ENCODE results near the gene DNAJC5G.

DNA sequence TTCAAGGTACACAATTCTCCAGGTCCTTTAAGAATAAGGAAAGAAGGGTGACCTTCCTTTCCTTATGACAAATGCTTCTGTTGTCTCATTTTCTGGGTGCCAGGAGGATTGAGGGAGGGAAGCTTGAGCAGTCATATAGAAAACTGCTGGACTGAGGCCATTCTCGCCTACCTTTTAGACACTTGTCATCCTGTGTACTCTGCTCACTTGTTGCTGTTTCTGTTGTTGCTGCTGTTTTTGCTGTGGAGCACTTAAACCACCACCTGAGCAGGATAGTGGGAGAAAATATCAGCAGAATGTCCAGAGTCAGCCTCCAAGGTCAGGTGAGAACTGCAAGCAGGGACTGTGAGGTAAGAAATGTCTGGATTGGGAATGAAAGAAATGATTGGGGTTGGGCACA, 2.8 kb downstream of the DNAJC5G start:
- TF ChIP-seq ZNF274 (IDR thresholded peaks at IDR 0.05; ENCODE audit: low read length) (no peak), ZNF274 (tag by site-specific recombination; IDR thresholded peaks at IDR 0.05; ENCODE audit: borderline replicate concordance) (no peak), ZNF777 (tag by site-specific recombination; IDR thresholded peaks at IDR 0.05; ENCODE audit: borderline replicate concordance) (no peak), ZNF510 (tag by site-specific recombination; IDR thresholded peaks at IDR 0.05; ENCODE audit: insufficient replicate concordance) (no peak), TCF7L2 (IDR thresholded peaks at IDR 0.05; ENCODE audit: borderline replicate concordance, low read depth, low read length) (no peak), ZNF311 (tag by site-specific recombination; IDR thresholded peaks at IDR 0.05; ENCODE audit: borderline replicate concordance) (no peak), ZSCAN30 (tag by site-specific recombination; IDR thresholded peaks at IDR 0.05) (no peak), ZFP3 (tag by site-specific recombination; IDR thresholded peaks at IDR 0.05; ENCODE audit: low read depth) (no peak), SP2 (tag by site-specific recombination; IDR thresholded peaks at IDR 0.05) (no peak)
- TF ChIP-seq, protein P1, sequence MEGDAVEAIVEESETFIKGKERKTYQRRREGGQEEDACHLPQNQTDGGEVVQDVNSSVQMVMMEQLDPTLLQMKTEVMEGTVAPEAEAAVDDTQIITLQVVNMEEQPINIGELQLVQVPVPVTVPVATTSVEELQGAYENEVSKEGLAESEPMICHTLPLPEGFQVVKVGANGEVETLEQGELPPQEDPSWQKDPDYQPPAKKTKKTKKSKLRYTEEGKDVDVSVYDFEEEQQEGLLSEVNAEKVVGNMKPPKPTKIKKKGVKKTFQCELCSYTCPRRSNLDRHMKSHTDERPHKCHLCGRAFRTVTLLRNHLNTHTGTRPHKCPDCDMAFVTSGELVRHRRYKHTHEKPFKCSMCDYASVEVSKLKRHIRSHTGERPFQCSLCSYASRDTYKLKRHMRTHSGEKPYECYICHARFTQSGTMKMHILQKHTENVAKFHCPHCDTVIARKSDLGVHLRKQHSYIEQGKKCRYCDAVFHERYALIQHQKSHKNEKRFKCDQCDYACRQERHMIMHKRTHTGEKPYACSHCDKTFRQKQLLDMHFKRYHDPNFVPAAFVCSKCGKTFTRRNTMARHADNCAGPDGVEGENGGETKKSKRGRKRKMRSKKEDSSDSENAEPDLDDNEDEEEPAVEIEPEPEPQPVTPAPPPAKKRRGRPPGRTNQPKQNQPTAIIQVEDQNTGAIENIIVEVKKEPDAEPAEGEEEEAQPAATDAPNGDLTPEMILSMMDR (tag by site-specific recombination; IDR thresholded peaks at IDR 0.05), result no peak
- TF ChIP-seq, protein P2, sequence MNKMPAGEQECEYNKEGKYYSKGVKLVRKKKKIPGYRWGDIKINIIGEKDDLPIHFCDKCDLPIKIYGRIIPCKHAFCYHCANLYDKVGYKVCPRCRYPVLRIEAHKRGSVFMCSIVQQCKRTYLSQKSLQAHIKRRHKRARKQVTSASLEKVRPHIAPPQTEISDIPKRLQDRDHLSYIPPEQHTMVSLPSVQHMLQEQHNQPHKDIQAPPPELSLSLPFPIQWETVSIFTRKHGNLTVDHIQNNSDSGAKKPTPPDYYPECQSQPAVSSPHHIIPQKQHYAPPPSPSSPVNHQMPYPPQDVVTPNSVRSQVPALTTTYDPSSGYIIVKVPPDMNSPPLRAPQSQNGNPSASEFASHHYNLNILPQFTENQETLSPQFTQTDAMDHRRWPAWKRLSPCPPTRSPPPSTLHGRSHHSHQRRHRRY (tag by site-specific recombination; IDR thresholded peaks at IDR 0.05), result no peak
- TF ChIP-seq, protein P3, sequence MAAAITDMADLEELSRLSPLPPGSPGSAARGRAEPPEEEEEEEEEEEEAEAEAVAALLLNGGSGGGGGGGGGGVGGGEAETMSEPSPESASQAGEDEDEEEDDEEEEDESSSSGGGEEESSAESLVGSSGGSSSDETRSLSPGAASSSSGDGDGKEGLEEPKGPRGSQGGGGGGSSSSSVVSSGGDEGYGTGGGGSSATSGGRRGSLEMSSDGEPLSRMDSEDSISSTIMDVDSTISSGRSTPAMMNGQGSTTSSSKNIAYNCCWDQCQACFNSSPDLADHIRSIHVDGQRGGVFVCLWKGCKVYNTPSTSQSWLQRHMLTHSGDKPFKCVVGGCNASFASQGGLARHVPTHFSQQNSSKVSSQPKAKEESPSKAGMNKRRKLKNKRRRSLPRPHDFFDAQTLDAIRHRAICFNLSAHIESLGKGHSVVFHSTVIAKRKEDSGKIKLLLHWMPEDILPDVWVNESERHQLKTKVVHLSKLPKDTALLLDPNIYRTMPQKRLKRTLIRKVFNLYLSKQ (tag by site-specific recombination; IDR thresholded peaks at IDR 0.05; ENCODE audit: borderline replicate concordance), result no peak

Measured in HEK293 (cell line).